NB4 (cell line): ENCODE results near the gene ASMT.

Experiments
- CTCF ChIP-seq: IDR thresholded peaks from one replicate; pipeline ENCODE4 v1.5.1; 2012; ENCODE audit warnings: low read depth, low read length
- MYC ChIP-seq: IDR thresholded peaks from 2 replicates; pipeline ENCODE4 v1.6.1; 2011; ENCODE audit warnings: low read depth, low read length
- POLR2A ChIP-seq: IDR thresholded peaks from 2 replicates; pipeline ENCODE4 v1.6.1; 2011; ENCODE audit warnings: mild to moderate bottlenecking; ENCODE audit not compliant: insufficient read length; ENCODE audit errors: extremely low read depth
- TF ChIP-seq, protein P1 (sequence below): IDR thresholded peaks from 2 replicates; pipeline ENCODE4 v1.6.1; 2011; ENCODE audit warnings: low read depth, low read length

DNA sequence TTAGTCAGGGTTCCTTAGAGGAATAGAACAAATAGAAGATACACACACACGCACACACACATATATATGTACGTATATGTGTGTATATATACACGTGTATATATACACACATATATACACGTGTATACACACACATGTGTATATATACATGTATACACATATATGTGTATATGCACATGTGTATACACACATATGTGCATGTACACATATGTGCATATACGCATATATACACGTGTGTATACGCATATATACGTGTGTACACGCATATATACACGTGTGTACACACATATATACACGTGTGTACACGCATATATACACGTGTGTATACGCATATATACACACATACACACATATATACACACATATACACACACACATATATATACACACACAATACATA lies 41.5 kb downstream of the ASMT start:
- TF ChIP-seq CTCF (no peak), POLR2A (no peak), MYC (no peak)
- TF ChIP-seq, protein P1, sequence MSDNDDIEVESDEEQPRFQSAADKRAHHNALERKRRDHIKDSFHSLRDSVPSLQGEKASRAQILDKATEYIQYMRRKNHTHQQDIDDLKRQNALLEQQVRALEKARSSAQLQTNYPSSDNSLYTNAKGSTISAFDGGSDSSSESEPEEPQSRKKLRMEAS: no peak
